Activated CD4-positive, CD25-positive, alpha-beta regulatory T cell treated with anti-CD3 and anti-CD28 coated beads, Interleukin-2, amount 50 U/mL, for 24 hours (primary cell): ENCODE data around the gene TECTB.
"Not testable (repeated sequence)": the region's sequence is repeated elsewhere in the genome, so short reads cannot be mapped to it uniquely, and the experiment has no call there.

Experiments used
- ATAC-seq, 2 donors: fragments of 150-1000 bp; cut with Tn5 transposase; one replicate each; pipeline ENCODE4 v1.10.0; 2021; ENCODE audit warnings: mild to moderate bottlenecking in 1 of 2, moderate library complexity in 1 of 2

Gene TECTB

DNA sequence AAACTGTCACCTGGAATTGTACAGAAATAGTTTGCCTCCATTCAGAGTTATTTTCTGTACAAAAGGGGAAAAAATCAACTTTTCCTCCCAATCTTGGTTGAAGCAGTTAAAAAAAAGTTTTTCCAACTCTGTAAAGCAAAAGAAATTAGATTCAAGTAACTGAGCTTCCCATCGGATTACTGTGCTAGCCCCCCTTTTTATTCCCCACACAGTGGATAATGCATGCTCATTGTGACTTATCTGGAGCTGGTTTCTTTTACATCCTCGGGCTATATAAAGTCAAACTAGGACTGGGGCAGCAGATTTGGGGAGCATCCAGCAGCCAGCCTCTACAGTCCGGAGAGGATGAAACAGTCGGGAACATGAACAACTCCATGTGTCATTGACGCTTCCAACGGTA, at the start of gene TECTB:
TECTB (plus strand) TSS at position 301 of the 400 bp plus-strand sequence. CDS start 335 bp downstream, outside the sequence.
- ATAC-seq = no peak

DNA sequence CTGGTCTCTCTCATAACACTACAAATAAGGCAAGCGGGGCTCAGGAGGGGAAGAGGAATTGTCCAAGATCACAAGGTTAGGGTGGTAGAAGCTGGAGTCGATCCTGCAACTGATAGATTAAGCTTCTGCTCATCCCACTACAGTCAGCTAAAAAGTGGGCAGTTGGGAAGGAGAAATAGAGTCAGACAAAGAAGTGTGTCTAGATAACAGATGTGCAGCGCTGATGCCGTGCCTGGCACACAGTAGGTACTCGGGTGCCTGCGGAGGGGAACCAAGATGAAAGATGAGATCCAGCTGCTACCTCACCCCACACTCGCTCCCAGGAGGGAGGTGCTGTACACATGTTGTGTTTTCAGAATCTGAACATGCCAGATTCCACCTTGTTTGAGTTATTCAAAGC, 48.1 kb upstream of the TECTB start:
- ATAC-seq = no peak

DNA sequence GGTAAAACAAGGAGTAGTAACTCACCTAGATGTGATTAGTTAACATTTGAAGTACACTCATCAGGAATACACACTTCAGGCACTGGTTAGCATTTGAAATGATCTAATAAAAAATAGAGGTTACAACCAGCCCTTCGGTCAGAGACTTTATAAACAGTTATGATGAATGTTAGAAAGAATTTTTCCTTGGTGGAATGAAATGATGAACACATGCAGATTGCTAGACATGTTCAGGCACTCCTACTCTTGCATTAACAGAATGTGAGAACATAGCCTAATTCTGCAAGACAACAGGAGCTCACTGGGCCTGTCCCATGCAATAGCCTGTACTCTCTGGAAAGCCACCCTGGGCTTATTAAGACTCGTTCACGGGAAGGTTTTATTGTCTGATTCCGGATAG, 47.3 kb upstream of the TECTB start:
- ATAC-seq = no peak

DNA sequence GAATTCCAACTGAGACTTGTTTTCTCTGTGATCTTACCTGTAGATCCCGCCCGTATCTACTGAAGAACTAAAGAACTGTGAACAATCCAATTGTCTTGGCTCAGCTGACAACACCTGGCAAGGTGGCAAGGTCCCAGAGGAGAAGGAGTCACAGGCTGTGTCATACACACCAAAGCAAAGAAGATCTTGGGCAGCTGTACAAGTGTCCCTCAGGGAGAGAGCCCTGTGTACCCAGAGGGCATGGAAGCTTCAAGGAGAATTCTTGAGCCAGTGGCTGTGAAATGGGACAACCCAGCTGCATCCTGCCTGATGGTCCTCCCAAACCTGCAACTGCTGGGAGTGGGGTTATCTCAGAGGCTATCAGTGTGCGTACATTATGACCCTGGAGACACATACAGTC, 46.7 kb upstream of the TECTB start:
- no peak for ATAC-seq

DNA sequence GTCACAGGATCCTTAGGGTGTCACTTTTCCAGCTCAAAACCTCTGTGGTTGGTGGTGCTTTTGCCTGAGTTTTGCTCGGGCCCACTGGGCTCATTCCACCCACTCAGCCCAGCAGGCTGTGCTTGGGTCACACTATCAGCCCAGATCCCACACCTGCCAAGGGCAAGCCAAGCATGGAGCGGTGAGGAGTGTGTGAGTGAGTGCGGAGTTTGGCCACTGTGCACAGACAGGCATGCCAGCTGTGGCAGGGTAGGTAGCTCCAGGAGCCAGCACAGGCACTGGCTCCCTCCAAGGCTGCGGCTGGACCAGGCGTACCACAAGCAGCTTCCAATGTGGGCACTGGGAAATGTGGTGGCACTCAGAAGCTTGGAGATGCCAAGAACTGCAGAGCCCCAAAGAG, 43.9 kb upstream of the TECTB start:
- ATAC-seq = no peak

DNA sequence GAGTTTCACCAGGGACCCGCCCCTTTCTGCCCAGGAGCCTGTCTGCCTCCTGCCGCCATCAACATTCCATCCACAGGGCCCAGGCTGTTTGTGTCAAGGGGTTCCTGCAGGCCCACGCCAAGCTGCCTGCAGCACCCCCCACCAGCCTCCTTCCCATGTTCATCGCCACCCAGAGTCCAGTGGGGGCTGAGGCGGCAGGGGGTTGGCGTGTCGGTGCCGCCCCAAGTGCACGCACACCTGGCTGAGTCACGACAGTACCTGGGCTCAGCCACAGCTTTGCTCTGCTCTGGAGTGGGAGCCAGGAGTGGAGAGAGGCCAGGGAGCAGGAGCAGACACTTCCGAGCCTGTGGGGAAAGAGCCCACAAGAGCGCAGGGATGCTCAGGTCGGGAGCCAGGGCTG, 42.8 kb upstream of the TECTB start:
- ATAC-seq = no peak

DNA sequence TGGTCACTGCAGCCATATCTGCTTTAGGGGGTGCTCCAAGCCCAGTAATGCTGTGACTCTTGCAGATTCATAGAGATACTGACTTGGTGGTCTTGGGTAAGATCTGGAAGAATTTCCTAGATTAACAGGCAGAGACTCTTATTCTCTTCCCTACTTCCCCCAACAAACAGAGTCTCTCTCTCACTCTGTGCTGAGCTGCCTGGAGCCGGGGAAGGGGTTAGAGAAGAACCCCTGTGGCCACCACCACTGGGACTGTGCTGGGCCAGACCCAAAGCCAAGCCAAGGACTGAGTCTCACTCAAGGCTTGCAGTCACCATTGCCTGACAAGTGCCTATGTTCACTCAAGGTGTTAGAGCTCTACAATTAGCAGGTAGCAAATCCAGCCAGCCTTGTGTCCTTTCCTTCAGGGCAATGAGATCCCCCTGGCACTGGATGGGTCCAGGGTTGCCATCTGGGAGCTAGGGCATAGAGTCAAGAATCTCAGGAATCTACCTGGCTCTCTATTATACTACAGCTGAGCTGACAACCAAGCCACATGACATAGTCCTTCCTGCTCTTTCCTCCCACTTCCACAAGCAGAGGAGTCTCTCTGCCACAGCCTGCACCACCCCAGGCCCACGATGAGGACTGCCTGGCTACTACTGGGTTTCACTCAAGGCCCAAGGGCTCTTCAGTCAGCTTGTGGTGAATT, 41.4 kb upstream of the TECTB start:
- no peak for ATAC-seq

DNA sequence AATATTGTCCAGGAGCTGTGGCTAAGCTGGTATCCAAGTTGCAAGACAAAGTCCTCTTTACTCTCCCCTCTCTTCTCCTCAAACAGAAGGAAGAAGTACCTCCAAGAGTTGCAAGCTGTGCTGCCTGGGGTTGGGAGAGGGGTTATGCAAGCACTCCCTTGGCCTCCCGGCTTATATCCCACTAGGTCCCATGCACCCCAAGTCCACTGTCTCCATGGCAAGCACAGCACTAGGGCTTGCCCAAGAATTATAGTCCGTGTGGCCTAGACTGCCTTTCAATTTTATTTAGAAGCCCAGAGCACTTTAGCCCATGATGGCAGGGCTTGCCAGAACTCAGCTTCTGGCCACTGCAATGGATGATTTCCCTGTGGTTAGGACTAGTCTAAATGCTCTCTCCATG, 40.4 kb upstream of the TECTB start:
- no peak for ATAC-seq

DNA sequence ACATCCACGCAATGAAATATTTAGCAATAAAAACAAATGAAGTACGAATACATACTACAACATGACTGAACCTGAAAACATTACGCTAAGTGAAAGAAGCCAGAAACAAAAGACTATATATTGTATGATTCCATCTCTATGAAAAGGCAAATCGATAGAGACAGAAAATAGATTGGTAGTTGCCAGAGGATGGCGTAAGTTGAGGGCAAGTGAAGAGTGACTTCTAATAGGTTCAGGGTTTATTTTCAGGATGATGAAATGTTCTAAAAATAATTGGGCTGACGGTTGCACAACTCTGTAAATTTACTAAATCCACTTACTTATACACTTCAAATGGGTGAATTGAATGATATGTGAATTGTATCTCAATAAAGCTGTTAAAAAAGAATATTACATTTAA, 39.5 kb upstream of the TECTB start:
- no peak for ATAC-seq

DNA sequence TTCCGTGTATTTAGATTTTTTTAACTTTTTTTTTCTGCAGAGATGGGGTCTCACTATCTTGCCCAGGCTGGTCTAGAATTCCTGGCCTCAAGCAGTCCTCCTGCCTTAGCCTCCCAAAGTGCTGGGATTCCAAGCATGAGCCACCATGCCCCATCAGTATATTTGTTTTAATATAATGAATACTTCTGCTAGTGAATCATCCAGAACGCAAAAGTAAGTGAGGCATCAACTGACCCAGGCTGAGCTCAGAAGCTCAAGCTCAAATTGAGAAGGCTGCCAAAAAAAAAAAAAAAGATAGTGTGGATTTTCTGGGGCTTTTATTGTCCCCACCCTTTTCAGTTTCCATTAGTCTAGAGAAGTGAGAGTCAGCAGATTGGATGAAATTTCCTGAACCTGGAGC, 39.0 kb upstream of the TECTB start:
- no peak for ATAC-seq

DNA sequence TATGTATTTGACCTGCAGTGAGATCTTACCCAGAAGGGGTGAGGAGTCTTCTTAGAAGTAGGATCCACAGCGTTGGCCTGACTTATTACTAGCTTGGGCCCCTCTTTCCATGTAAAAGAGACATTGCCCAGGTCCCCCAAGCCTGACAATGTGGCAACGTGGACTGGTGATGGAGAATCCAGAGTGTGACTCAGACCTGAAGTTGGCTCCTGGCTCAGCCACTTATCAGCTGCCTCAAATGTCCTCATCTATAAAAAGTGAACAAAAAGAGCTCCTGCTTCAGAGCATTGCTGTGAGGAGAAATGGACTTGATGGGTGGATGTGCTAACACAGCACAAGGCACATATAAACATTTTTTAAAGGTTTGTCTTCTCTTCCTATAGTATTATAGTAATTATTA, 35.4 kb upstream of the TECTB start:
- ATAC-seq = no peak

DNA sequence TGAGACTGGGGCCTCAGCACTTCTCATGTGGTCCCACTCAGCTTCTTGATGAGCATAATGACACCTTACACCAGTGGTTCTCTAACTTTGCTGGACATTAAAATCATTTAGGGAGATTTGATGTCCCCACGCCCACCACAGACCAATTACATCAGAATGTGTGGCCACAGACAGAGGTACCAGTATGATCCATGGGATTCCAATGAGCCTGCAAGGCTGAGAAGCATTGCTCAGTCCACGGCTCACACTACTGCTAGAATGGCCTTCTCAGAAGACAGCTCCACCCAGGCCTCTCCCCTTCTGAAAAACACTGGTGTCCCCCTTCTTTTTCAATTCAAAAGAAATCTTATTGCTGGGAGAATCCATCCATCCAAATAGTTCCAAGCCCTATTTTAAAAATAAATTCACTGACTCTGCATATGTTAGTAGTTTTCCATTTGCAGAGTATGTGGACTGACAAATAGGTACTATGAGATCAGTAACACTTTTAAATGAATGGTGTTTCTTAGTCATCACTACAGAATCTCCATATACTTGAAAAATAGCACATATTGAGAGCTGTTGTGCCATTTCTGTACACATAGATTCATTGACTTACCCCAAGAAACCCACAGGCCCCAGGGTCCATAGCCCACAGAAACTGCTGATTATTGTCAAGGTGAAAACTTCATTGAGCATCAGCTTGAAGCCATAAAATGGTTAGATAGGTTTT, 34.5 kb upstream of the TECTB start:
- no peak for ATAC-seq

DNA sequence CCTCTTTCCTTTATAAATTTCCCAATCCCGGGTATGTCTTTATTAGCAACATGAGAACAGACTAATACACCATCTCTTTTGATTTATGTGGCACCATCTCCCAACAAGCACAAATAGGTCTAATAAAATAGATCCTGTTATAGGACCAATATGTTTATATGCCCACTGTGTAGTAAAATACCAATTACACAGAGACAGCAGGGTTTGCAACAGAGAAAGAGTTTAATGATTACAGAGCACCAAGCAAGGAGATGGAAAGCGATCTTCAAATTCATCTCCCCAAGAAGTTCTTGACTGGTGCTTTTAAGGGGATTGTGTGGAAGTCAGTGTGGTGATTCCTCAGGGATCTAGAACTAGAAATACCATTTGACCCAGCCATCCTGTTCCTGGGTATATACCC, 33.5 kb upstream of the TECTB start:
- ATAC-seq = no peak

DNA sequence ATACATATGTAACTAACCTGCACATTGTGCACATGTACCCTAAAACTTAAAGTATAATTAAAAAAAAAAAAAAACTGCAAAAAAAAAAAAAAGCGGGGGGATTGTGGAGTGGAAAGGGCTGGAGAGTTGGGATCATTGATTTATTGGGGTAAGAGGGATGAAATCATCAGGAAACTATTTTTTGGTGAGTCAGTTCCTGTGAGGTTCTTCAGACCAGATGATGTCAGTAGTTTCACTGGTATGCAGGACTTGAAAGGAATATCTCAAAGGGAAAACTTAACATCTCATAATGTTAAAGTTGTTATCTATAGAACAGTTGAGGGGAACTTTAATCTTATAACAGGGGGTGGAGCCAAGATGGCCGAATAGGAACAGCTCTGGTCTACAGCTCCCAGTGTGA, 32.6 kb upstream of the TECTB start:
- ATAC-seq = no peak

DNA sequence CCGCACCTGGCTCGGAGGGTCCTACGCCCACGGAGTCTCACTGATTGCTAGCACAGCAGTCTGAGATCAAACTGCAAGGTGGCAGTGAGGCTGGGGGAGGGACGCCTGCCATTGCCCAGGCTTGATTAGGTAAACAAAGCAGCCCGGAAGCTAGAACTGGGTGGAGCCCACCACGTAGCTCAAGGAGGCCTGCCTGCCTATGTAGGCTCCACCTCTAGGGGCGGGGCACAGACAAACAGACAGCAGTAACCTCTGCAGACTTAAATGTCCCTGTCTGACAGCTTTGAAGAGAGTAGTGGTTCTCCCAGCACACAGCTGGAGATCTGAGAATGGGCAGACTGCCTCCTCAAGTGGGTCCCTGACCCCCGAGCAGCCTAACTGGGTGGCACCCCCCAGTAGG, 32.0 kb upstream of the TECTB start:
- ATAC-seq = not testable (repeated sequence)

DNA sequence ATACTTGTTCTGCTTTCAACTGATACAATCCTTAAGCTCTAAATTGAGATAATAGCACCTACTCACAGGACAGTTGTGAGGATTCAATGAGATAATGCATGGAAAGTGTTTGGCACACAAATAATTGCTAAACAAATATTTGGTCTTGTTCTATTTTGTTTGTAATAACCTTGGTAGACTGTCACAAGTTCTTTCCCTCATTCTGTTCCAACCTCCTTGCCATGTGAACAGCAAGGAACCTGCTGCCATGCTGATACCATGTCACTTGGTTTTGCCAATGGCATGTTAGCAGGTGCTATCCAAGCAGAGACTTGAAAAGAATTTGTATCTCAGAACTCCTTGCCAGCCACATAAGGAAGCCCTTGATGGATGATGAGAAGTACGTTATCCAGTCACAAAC, 24.8 kb upstream of the TECTB start:
- no peak for ATAC-seq

DNA sequence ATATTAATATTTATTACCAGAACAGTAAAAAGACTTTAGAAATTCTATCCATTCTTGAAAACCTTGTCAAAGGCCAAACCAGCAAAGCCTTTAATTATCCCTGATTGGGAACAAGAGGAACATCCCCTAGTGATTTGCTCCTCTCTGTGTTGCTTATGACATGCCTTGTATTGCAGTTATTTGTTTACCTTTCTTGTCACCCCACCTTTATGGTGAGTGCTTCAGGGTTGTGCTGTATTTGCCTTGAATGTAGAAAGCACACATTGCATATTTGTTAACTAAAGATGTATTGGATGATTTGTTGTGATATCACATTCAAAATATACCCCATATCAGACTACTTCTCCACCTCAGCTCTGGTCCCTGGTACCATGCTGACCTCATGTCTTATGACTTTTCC, 23.5 kb upstream of the TECTB start:
- ATAC-seq = no peak

DNA sequence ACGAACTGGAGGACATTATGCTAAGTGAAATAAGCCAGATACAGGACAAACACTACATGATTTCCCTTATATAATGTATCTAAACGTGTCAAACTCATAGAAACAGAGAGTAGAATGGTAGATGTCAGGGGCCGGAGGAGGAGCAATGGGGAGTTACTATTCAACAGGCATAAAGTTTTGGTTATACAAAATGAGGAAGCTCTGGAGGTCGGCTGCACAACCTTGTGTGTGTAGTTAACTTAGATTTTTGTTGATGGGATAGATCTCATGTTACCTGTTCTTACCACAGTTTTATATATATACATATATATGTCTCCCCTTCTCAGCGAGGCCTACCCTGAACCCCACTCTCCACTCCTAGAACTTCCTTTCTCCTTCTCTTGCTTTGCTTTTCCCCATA, 22.4 kb upstream of the TECTB start:
- no peak for ATAC-seq

DNA sequence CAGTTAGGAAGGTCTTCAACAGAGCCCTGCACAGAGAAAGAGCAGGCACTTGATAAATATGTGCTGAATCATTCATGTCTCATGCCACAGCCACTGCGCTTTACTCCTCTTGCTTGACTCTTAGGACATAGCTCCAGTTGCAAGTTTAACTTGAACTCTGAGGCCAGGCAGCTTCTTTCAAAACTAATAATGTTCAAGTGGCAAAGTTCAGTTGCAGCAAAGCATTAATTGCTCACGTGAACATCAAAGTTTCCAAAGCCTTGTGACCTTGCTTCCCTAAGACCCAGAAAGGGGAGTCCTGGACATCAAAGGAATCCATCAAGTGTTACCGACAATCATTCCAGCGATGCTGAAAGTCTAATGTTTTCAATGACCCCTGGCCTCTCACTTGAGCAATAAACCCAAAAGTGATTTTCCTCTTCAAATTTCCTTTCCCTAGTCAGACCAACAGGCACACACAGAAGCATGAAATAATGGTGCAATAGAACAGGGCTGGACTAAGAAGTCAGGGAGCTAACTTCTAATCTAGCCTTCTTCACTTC, 21.8 kb upstream of the TECTB start:
- ATAC-seq = no peak

DNA sequence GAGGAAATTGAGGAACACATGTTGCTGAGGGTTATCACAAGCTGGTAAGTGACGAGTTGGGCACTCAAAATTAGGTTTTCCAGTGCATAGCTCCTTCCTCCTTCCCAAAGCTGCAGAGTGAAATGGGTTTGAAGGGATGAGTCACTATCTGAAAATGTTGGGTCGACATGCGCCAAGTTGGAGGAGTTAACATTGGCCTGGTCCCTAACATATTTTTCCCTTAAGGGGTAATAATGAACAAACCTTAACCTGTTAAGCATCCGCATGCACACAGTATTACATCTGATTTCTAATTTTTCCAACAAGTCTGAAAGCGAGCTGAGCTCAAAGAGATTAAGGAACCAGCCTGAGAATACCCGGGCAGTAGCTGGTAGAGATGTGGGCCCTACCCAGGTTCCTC, 20.7 kb upstream of the TECTB start:
- ATAC-seq = no peak

DNA sequence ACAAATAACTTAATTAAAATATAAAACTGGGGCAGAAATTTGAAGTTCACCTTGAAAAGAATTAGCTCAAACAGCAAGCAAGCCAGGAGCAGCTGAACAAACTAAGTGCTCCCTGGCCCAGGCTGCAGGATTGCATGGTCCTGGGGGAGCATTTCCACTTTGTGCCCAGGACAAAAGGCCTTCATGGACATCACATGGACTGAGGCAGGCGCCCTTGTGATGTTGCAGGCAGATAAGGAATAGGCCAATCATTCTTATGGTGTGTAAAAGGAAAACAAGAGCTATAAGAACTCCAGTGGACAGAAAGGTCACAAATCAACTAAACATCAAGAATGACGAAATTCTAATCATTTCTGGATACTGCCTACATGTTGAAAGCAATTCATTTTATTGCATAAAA, 17.5 kb upstream of the TECTB start:
- no peak for ATAC-seq

DNA sequence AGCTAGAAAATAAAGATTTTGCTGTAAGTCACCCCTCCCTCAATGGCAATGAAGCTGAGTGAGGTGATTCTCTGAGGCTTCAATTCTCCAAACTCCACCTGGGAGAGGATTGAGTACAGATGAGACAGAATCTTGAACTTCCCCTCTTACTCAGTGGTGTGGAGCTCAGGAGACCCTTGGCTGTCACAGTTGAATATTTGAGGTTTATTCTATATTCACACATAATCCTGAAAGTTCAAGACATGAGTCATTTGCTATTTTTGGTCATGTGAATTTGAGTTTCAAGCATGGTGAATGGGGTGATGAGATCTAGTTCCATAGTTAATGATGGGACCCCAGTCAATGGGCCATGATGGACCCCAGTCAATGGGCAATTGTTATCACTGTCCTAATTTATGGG, 13.9 kb upstream of the TECTB start:
- ATAC-seq = no peak

DNA sequence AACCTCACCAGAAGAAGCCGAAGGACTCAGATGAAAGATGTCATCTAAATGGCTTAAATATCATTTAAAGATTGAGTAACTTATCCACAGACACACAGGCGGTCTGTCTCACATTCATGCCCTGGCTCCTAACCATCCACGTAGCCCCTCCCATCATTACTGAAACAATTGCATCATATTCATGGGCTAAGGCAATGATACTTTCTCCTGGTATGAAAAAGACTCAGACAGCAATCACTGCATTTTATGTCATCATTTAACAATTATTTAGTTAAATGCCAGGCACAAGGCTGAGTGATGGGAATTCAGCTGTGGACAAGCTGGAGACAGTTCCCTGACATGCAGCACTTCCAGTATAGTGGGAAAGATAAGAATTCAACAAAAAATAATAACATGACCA, 11.2 kb upstream of the TECTB start:
- no peak for ATAC-seq

DNA sequence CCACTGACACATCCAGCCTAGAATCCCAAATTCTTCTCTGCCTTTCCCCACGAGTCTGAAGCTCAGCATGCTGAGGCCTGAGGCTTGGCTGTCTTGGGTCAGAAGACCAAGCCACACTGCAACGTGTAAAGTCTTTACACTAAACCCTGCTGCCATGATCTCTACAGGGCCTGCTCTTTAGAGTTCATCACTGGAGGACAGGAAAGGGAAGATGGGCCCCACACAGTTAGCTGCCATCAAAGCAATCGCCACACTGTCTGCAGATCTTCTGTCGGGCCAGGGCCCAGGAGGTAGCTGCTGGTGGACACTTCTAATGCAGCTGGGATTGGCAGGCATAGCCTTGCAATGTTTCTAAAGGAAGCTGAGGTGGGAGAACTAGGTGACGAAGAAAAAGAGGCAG, 8.4 kb upstream of the TECTB start:
- ATAC-seq = no peak
